ENCODE results near the gene FANCC.

FANCC gene

DNA sequence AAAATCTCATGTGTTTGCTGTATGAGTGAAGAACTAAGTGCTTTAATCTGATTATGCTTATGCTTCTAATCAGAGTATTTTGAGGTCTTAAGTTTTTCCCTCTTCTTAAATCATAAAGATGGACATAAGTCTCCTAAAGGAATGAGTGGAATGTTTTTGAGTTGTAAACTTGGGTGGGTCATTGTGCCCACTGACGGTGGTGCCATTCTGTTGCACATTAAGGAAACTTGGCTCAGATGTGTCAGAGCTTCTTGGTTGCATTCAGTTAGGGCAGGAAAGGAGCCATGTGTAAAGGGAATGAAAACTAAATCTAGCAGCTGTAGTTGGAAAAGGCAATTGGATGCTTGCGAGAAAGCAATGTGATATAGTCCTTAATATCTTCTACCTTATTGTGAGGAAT lies 256.6 kb downstream of the FANCC start:
- DNase-seq, result no peak
- Histone ChIP-seq H3K27ac (no peak overlapping the region), H3K27me3 (ENCODE audit: insufficient read depth, low read depth, severe bottlenecking) (no peaks in the 10 kb centered on the region), H3K9me3 (ENCODE audit: severe bottlenecking) (no peaks in the 10 kb centered on the region), H3K36me3 (peaks cover 51% of the 10 kb centered on the region), H3K4me3 (ENCODE audit: low read depth, low read length) (no peak overlapping the region)
- TF ChIP-seq, protein P1, sequence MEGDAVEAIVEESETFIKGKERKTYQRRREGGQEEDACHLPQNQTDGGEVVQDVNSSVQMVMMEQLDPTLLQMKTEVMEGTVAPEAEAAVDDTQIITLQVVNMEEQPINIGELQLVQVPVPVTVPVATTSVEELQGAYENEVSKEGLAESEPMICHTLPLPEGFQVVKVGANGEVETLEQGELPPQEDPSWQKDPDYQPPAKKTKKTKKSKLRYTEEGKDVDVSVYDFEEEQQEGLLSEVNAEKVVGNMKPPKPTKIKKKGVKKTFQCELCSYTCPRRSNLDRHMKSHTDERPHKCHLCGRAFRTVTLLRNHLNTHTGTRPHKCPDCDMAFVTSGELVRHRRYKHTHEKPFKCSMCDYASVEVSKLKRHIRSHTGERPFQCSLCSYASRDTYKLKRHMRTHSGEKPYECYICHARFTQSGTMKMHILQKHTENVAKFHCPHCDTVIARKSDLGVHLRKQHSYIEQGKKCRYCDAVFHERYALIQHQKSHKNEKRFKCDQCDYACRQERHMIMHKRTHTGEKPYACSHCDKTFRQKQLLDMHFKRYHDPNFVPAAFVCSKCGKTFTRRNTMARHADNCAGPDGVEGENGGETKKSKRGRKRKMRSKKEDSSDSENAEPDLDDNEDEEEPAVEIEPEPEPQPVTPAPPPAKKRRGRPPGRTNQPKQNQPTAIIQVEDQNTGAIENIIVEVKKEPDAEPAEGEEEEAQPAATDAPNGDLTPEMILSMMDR (IDR thresholded peaks at IDR 0.05; ENCODE audit: low read depth, low read length), result no peak

DNA sequence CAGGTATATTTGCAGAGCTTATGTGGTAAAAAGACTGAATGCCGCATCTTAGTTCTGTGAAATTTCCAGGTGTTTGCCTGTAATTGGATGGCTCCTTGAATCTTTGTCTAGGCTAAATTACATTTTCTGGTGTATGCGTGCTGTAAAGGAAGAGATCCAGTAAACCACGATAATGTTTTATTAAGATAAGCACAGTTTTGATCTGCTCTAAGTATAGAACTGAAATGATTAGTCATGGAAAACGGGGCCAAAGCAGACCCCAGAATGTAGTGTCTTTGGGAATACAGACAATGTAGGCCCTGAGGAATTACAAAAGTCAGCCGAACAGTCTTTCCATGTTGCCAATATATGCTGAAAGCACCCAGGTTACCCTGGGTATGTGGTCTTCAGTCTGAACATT lies 257.3 kb downstream of the FANCC start:
- Histone ChIP-seq H3K9me3 (ENCODE audit: severe bottlenecking) (no peaks in the 10 kb centered on the region), H3K4me3 (ENCODE audit: low read depth, low read length) (no peak overlapping the region), H3K36me3 (peaks cover 51% of the 10 kb centered on the region), H3K27me3 (ENCODE audit: insufficient read depth, low read depth, severe bottlenecking) (no peaks in the 10 kb centered on the region), H3K27ac (no peak overlapping the region)
- TF ChIP-seq, protein P1 (IDR thresholded peaks at IDR 0.05; ENCODE audit: low read depth, low read length), result no peak
- DNase-seq, result no peak

DNA sequence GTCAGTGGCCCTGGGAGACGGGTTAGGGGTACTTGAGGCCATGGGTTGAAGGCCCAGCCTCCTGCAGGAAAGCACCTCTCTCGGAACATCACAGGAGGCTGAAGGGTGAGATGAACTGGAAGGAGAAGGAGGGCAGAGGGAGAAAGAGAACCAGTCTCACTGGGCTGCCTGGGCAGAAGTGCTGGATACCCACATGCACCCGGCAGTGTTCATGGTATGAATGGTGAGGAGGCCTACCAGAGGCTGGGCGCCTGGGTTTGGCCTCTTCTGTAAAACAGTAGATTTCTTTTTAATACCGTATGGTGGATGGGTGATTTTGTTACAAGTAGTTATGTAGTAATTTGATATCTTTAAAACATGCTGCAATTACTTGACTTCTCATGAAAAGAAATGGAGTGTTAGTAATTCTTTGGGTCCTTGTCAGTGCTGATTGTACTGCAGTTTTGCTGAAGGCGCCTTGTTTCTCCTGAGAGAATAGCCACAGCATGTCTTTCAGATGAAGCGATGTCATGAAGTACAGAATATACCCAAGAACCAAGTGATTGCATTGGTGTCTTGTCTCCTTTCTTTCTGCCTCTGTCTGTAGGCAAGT lies 258.6 kb downstream of the FANCC start:
- Histone ChIP-seq H3K27me3 (ENCODE audit: insufficient read depth, low read depth, severe bottlenecking) (no peaks in the 10 kb centered on the region), H3K27ac (no peak overlapping the region), H3K9me3 (ENCODE audit: severe bottlenecking) (no peaks in the 10 kb centered on the region), H3K36me3 (peaks cover 38% of the 10 kb centered on the region), H3K4me3 (ENCODE audit: low read depth, low read length) (no peak overlapping the region)
- TF ChIP-seq, protein P1 (IDR thresholded peaks at IDR 0.05; ENCODE audit: low read depth, low read length), result no peak
- DNase-seq, result no peak

DNA sequence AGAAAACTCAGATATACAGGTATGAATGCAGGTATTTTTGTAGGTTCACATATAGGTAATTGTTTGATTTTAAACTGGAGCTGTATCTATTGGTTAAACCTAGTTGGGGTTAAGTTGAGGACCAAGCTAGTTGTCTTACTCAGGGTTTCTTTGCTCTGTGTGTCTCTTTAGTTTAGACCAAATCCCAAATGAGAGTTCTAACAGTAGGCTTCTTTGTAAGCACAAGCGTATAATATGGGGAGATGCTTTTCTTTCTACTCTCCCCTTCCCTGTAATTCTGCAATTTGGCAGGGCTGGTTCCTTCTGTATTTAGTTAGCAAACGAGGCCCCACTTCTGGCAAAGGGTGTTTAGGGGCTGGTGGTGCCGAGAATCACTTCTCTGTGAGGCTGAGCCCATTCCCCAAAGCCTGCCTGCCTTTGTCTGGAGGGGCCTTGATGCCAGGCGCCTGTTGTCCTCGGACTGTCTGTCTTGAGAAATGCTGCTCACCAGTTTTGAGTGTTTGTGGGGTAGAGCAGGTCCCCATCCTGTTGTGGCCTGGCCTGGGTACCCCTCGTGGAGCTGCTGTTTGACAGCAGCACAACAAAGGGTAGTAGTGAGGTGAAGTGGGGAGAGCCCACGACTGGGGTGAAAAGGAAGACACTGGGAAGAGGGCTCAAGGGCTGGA lies 259.3 kb downstream of the FANCC start:
- TF ChIP-seq, protein P1 (IDR thresholded peaks at IDR 0.05; ENCODE audit: low read depth, low read length), result no peak
- Histone ChIP-seq H3K4me3 (ENCODE audit: low read depth, low read length) (no peak overlapping the region), H3K36me3 (peaks cover 32% of the 10 kb centered on the region), H3K9me3 (ENCODE audit: severe bottlenecking) (no peaks in the 10 kb centered on the region), H3K27me3 (ENCODE audit: insufficient read depth, low read depth, severe bottlenecking) (no peaks in the 10 kb centered on the region), H3K27ac (no peak overlapping the region)
- no peak for DNase-seq

DNA sequence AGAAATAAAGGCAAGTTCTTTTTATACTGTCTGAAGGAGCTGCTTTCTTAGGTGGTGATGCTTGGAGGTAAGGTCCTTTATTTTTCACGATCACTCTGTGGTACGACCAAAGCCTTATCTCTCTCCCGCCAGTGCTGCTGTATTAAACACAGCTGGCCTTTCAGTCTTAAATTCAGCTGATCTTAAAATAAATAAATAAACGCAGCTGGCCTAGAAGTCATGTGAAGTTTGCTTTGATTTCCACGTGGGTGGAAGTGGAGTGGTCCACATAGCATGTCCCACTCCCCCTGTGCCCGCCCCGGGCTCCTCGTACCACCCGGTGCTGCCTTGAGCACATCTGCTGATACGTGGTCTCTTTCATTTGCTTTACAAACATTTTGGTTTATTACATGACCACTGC lies 260.4 kb downstream of the FANCC start:
- Histone ChIP-seq H3K27me3 (ENCODE audit: insufficient read depth, low read depth, severe bottlenecking) (no peaks in the 10 kb centered on the region), H3K9me3 (ENCODE audit: severe bottlenecking) (no peaks in the 10 kb centered on the region), H3K27ac (no peak overlapping the region), H3K4me3 (ENCODE audit: low read depth, low read length) (no peak overlapping the region), H3K36me3 (peaks cover 20% of the 10 kb centered on the region)
- no peak for DNase-seq
- TF ChIP-seq, protein P1 (IDR thresholded peaks at IDR 0.05; ENCODE audit: low read depth, low read length), result no peak

Data from WERI-Rb-1 (cell line).